ENCODE results near the gene ABCC6.
"Not testable (repeated sequence)": the region's sequence is repeated elsewhere in the genome, so short reads cannot be mapped to it uniquely, and the experiment has no call there.

GRCh38 chr16:16232692-16233061 is 9.4 kb upstream of the ABCC6 start:
- TF ChIP-seq CTCF (IDR thresholded peaks at IDR 0.05 in 2 of 3, conservative IDR thresholded peaks at IDR 0.05 in 1 of 3; ENCODE audit: borderline replicate concordance in 1 of 3, insufficient read depth in 1 of 3, low read depth in 2 of 3, low read length in 2 of 3); EZH2phosphoT487 (IDR thresholded peaks at IDR 0.05; ENCODE audit: borderline replicate concordance): not testable (repeated sequence)

All from HCT116 (cell line).